A549 (cell line): Measurements from ENCODE around the gene WDFY1. TPM values are rescaled to one million over a fixed set of nuclear protein-coding genes. Genes with fewer than 3 reads are reported as not detected.
A peak's percentile ranks its signal among the peaks of the same experiment; 100 is the strongest.

Experiments
- ATAC-seq, 2 experiments: fragments of 200-7000 bp in 1 of 2; fragments of >200 bp in 1 of 2; cut with Nextera tagmentation in 1 of 2; cut with Tn5 transposase in 1 of 2; 3 replicates each; pipeline versions ENCODE4 v1.8.0 to v1.9.1; 2018 to 2020; ENCODE audit warnings: mild to moderate bottlenecking in 1 of 2, moderate library complexity in 1 of 2
- CTCF ChIA-PET: fragments of 300-600 bp; sonication (Branson Sonifier 250); formaldehyde crosslinking; extraction: SDS; loops from one replicate; lab custom pipeline; 2021; ENCODE audit warnings: antibody characterized with exemption, inconsistent platforms; lab: Yijun Ruan, JAX
- POLR2A ChIA-PET: fragments of 350-600 bp; formaldehyde crosslinking; extraction: SDS; loops from one replicate; lab custom pipeline; 2021; ENCODE audit warnings: antibody characterized with exemption, inconsistent platforms; lab: Yijun Ruan, JAX
- DNase-seq, 2 experiments: peaks; one replicate each; pipeline versions ENCODE4 v3.0.0 to v3.0.0-alpha.2; 2011 to 2016; ENCODE audit warnings: low read depth in 1 of 2, low spot score in 1 of 2
- FAIRE-seq: peaks from 2 replicates; lab custom pipeline; 2011; peaks lifted over from hg19 to GRCh38; lab: Jason Lieb, UNC
- H3K27ac ChIP-seq, 2 experiments: fragments of >200 bp; sonication (Bioruptor Twin); formaldehyde crosslinking; 3 replicates each; pipeline ENCODE4 v1.5.1; 2016 to 2017
- H3K4me1 ChIP-seq: fragments of >200 bp; sonication (Bioruptor Twin); formaldehyde crosslinking; 3 replicates; pipeline ENCODE4 v1.6.1; 2016
- H3K4me2 ChIP-seq: fragments of >200 bp; sonication (Bioruptor Twin); formaldehyde crosslinking; 3 replicates; pipeline ENCODE4 v1.6.1; 2016
- H3K4me3 ChIP-seq: fragments of >200 bp; sonication (Bioruptor Twin); formaldehyde crosslinking; 3 replicates; pipeline ENCODE4 v1.5.1; 2016
- H3K9me3 ChIP-seq: fragments of >200 bp; sonication (Bioruptor Twin); formaldehyde crosslinking; 3 replicates; pipeline ENCODE4 v1.6.1; 2016
- CEBPB ChIP-seq, 2 experiments: fragments of >200 bp in 1 of 2; sonication (Bioruptor Twin) in 1 of 2; formaldehyde crosslinking in 1 of 2; IDR thresholded peaks; 2 replicates each; pipeline ENCODE4 v1.6.1; 2012 to 2016
- CHD2 ChIP-seq: fragments of 150-350 bp; IDR thresholded peaks from 2 replicates; pipeline ENCODE4 v1.6.1; 2014; ENCODE audit warnings: low read length; ENCODE audit not compliant: partially characterized antibody
- EHF ChIP-seq: fragments of 250-450 bp; sonication (Bioruptor Pico); IDR thresholded peaks from 2 replicates; pipeline ENCODE4 v1.5.0; 2020; ENCODE audit warnings: mild to moderate bottlenecking
- FOSL2 ChIP-seq, 2 experiments: fragments of 450-650 bp in 1 of 2; fragments of >200 bp in 1 of 2; sonication (Bioruptor Twin) in 1 of 2; formaldehyde crosslinking; IDR thresholded peaks; 2 replicates each; pipeline versions ENCODE4 v1.5.0 to v1.6.1; 2016 to 2020; ENCODE audit warnings: mild to moderate bottlenecking in 1 of 2, moderate library complexity in 1 of 2
- GATA3 ChIP-seq: IDR thresholded peaks from 2 replicates; pipeline ENCODE4 v1.6.1; 2012; ENCODE audit warnings: borderline replicate concordance
- JUN ChIP-seq, 2 experiments: fragments of >200 bp; sonication (Bioruptor Twin); formaldehyde crosslinking; IDR thresholded peaks; 2 replicates in 1 of 2; 3 replicates in 1 of 2; pipeline ENCODE4 v1.6.1; 2016 to 2017
- POLR2A ChIP-seq: IDR thresholded peaks from 2 replicates; pipeline ENCODE4 v1.6.1; 2012; ENCODE audit warnings: mild to moderate bottlenecking, low read length
- RFX5 ChIP-seq: fragments of 450-650 bp; IDR thresholded peaks from 2 replicates; pipeline ENCODE4 v1.7.1; 2014; ENCODE audit warnings: antibody characterized with exemption, mild to moderate bottlenecking, moderate library complexity
- TFCP2L1 ChIP-seq: fragments of 250-450 bp; sonication (Bioruptor Pico); IDR thresholded peaks from 2 replicates; pipeline ENCODE4 v1.5.0; 2021; ENCODE audit warnings: mild to moderate bottlenecking
- TP53 ChIP-seq: fragments of 250-450 bp; sonication (Bioruptor Pico); IDR thresholded peaks from 2 replicates; pipeline ENCODE4 v1.5.0; 2021; ENCODE audit warnings: mild to moderate bottlenecking, moderate library complexity
- USF2 ChIP-seq: fragments of 450-650 bp; IDR thresholded peaks from 2 replicates; pipeline ENCODE4 v1.6.1; 2014; ENCODE audit warnings: antibody characterized with exemption
- ZSCAN20 ChIP-seq: fragments of 250-450 bp; sonication (Bioruptor Pico); IDR thresholded peaks from 2 replicates; pipeline ENCODE4 v1.8.0; 2022; ENCODE audit warnings: mild to moderate bottlenecking, moderate library complexity
- WGBS: methylation state at CpG from one replicate; pipeline ENCODE4 v1.1.6; 2017; ENCODE audit errors: missing lambda C conversion rate; 5-methylcytosine and 5-hydroxymethylcytosine counted together
- polyA plus RNA-seq, 4 experiments: library from polyadenylated mRNA; depleted of rRNA in 3 of 4; stranded (reverse); fragments of >200 nt; fragmentation: RNase III in 1 of 4; extraction: RNeasy Plus Mini Kit Qiagen cat#74134 plus additional on column Dnase treatment in 1 of 4; gene quantifications; 2 replicates in 3 of 4; 3 replicates in 1 of 4; pipeline ENCODE4 v1.2.3, GENCODE V29; 2011 to 2017
- TF ChIP-seq, protein P1 (sequence below): IDR thresholded peaks from 2 replicates; pipeline ENCODE4 v1.6.1; 2012
- TF ChIP-seq, protein P2 (sequence below): IDR thresholded peaks from 2 replicates; pipeline ENCODE4 v1.6.1; 2012
- TF ChIP-seq, protein P3 (sequence below): fragments of >200 bp; sonication (Bioruptor Twin); formaldehyde crosslinking; IDR thresholded peaks from 3 replicates; pipeline ENCODE4 v1.5.1; 2016
- TF ChIP-seq, protein P4 (sequence below): fragments of 250-450 bp; sonication (Bioruptor Pico); IDR thresholded peaks from 2 replicates; pipeline ENCODE4 v1.5.0; 2020; ENCODE audit warnings: low read depth, mild to moderate bottlenecking, moderate library complexity

The WDFY1 gene
- polyA plus RNA-seq, 2 of the 4 experiments (the other 2 are of a cell fraction): 38.7 to 70.8 TPM

- POLR2A ChIA-PET: no interaction called here
- Histone ChIP-seq H3K4me1 (peaks cover 18% of the 10 kb centered on the region), H3K4me2 (no peak overlapping the region), H3K9me3 (peaks cover 13% of the 10 kb centered on the region), H3K4me3 (no peak overlapping the region), H3K27ac (no peak overlapping the region)
- no peak for ATAC-seq
- no peak for FAIRE-seq
- WGBS: 98% methylated on average over 3 of the region's 3 CpGs
- CTCF ChIA-PET: interaction anchor here (1.6 kb wide), 1 partner anchor 10 kb away, joined by 3 read pairs; no protein-coding TSS in a partner anchor
- no peak for DNase-seq
- TF ChIP-seq RFX5 (no peak), CEBPB (IDR thresholded peaks at IDR 0.05) (peak in 1 of 2 experiments; percentile 41; a peak in 1 of 4 replicates)
Measured at GRCh38 chr2:223925106-223925505, 20.0 kb downstream of the WDFY1 start.

GRCh38 chr2:223923976-223924375 lies 21.2 kb downstream of the WDFY1 start:
- Histone ChIP-seq H3K4me1 (peaks cover 9% of the 10 kb centered on the region; the same call in 1 of the 3 replicates), H3K27ac (no peak overlapping the region), H3K9me3 (peaks cover 13% of the 10 kb centered on the region)
- DNase-seq: no peak
- ChIA-PET POLR2A (no interaction called here), CTCF (interaction anchor here (1.2 to 1.6 kb wide), 2 partner anchors 12 to 46 kb away, joined by 3 to 4 read pairs; no protein-coding TSS in a partner anchor)
- no peak for FAIRE-seq
- TF ChIP-seq, protein P1, sequence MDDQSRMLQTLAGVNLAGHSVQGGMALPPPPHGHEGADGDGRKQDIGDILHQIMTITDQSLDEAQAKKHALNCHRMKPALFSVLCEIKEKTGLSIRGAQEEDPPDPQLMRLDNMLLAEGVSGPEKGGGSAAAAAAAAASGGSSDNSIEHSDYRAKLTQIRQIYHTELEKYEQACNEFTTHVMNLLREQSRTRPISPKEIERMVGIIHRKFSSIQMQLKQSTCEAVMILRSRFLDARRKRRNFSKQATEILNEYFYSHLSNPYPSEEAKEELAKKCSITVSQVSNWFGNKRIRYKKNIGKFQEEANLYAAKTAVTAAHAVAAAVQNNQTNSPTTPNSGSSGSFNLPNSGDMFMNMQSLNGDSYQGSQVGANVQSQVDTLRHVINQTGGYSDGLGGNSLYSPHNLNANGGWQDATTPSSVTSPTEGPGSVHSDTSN: no peak
- TF ChIP-seq FOSL2 (IDR thresholded peaks at IDR 0.05): no peak
- TF ChIP-seq FOSL2 (CRISPR knock-in tag; IDR thresholded peaks at IDR 0.05): no peak
- no peak for TF ChIP-seq JUN (IDR thresholded peaks at IDR 0.05)
- TF ChIP-seq ZSCAN20 (CRISPR knock-in tag): no peak
- TF ChIP-seq POLR2A: no peak
- TF ChIP-seq, protein P2, sequence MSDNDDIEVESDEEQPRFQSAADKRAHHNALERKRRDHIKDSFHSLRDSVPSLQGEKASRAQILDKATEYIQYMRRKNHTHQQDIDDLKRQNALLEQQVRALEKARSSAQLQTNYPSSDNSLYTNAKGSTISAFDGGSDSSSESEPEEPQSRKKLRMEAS: no peak
- TF ChIP-seq, protein P3, sequence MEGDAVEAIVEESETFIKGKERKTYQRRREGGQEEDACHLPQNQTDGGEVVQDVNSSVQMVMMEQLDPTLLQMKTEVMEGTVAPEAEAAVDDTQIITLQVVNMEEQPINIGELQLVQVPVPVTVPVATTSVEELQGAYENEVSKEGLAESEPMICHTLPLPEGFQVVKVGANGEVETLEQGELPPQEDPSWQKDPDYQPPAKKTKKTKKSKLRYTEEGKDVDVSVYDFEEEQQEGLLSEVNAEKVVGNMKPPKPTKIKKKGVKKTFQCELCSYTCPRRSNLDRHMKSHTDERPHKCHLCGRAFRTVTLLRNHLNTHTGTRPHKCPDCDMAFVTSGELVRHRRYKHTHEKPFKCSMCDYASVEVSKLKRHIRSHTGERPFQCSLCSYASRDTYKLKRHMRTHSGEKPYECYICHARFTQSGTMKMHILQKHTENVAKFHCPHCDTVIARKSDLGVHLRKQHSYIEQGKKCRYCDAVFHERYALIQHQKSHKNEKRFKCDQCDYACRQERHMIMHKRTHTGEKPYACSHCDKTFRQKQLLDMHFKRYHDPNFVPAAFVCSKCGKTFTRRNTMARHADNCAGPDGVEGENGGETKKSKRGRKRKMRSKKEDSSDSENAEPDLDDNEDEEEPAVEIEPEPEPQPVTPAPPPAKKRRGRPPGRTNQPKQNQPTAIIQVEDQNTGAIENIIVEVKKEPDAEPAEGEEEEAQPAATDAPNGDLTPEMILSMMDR: no peak
- TF ChIP-seq, all 56 proteins: peak for 0
- WGBS: 88% methylated on average over 2 of the region's 2 CpGs
- Histone ChIP-seq H3K4me2 (no peak overlapping the region), H3K4me3 (no peak overlapping the region)
- no peak for ATAC-seq

DNA sequence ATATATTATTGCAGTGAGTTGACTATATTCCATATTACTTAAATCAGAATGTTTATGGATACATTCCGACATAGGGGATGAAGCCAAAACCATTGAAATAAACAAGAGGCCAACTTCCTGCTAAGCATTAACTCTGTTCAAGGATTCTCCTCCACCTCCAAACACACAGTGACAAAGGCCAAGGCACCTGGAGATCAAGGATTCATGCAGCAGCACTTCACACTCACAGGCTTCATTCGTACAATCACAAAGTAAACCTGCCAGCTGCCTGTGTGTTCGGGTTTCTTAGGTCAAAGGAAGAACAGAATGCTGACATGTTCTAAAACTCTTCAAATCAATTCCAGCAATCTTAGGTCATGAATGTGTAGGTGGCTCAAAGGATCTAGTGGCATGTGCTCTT lies 22.8 kb downstream of the WDFY1 start:
- no peak for ATAC-seq
- FAIRE-seq: no peak
- Histone ChIP-seq H3K4me3 (no peak overlapping the region), H3K27ac (no peak overlapping the region), H3K9me3 (peaks cover 9% of the 10 kb centered on the region), H3K4me1 (0 out of 3 replicates have a peak, but pooled peaks cover 6% of the 10 kb centered on the region), H3K4me2 (no peak overlapping the region)
- DNase-seq: no peak
- TF ChIP-seq USF2: no peak
- no peak for TF ChIP-seq TP53 (CRISPR knock-in tag)
- TF ChIP-seq TFCP2L1 (CRISPR knock-in tag): no peak
- no peak for TF ChIP-seq EHF (CRISPR knock-in tag)
- TF ChIP-seq CHD2: no peak
- TF ChIP-seq GATA3: no peak
- no peak for TF ChIP-seq POLR2A
- TF ChIP-seq, protein P4, sequence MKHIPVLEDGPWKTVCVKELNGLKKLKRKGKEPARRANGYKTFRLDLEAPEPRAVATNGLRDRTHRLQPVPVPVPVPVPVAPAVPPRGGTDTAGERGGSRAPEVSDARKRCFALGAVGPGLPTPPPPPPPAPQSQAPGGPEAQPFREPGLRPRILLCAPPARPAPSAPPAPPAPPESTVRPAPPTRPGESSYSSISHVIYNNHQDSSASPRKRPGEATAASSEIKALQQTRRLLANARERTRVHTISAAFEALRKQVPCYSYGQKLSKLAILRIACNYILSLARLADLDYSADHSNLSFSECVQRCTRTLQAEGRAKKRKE (CRISPR knock-in tag): no peak
- TF ChIP-seq ZSCAN20 (CRISPR knock-in tag): no peak
- 88% methylated on average over 3 of the region's 3 CpGs for WGBS
- ChIA-PET CTCF (no interaction called here), POLR2A (no interaction called here)
